ENCODE data around the gene APOBEC3B.
"Not testable (repeated sequence)": the region's sequence is repeated elsewhere in the genome, so short reads cannot be mapped to it uniquely, and the experiment has no call there.

Gene APOBEC3B

DNA sequence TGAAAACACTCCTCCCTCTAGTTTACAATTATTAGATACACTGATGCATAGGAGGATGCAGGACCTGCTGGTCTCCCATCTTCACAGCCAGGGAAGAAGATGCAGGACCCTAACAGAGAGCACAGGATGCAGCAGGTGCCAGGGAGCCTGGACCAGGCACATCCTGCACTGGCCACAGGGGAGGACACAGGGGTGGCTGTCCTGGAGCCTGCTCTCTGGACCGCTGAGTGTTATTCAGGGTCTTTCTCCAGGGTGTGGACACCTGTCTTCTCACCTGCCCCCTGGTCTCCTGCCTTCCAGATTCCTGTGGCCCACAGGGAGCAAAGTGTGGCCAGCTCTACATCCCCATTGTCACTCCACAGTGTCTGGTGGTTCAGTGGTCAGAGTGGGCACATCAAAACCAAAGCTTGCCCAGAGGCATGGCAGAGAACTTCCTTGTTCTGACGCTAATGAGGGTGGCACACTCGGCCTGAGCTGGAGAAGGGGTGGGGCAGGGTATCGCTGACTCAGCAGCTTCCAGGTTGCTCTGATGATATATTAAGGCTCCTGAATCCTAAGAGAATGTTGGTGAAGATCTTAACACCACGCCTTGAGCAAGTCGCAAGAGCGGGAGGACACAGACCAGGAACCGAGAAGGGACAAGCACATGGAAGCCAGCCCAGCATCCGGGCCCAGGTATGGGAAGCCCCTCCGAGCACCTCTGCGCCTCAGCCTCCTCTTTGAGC, 24.9 kb upstream of the APOBEC3B start, which contains the start of gene APOBEC3A:
Gene APOBEC3A (plus strand): TSS at position 564 of the 725 bp plus-strand sequence. CDS start 83 bp downstream, at position 647.
- Histone ChIP-seq H3K79me2 (ENCODE audit: insufficient read depth, low read length) (no peaks in the 10 kb centered on the region), H3K9ac (ENCODE audit: low read length) (no peak within 1 kb of the TSS), H3K4me2 (ENCODE audit: low read length) (no peak within 1 kb of the TSS), H3K27ac (ENCODE audit: low read depth, low read length, poor library complexity, severe bottlenecking) (no peak within 1 kb of the TSS), H3K27me3 (ENCODE audit: insufficient read depth, low read length) (0 out of 2 replicates have a peak, but pooled peaks cover 3% of the 10 kb centered on the region), H3K36me3 (ENCODE audit: insufficient read depth, low read length) (no peaks in the 10 kb centered on the region), H3K4me1 (ENCODE audit: insufficient read depth, low read length, severe bottlenecking) (no peaks in the 10 kb centered on the region), H3K4me3 (ENCODE audit: low read depth, low read length, poor library complexity, severe bottlenecking) (no peak within 1 kb of the TSS), H3K9me2 (ENCODE audit: low read depth, low read length) (no peaks in the 10 kb centered on the region), H2AFZ (ENCODE audit: low read length) (no peak within 1 kb of the TSS), H3K9me3 (ENCODE audit: low read length) (no peaks in the 10 kb centered on the region), H4K20me1 (ENCODE audit: insufficient read depth, low read length) (no peaks in the 10 kb centered on the region), H3F3A (ENCODE audit: insufficient read depth, low read length) (no peaks in the 10 kb centered on the region)
- TF ChIP-seq, protein P1, sequence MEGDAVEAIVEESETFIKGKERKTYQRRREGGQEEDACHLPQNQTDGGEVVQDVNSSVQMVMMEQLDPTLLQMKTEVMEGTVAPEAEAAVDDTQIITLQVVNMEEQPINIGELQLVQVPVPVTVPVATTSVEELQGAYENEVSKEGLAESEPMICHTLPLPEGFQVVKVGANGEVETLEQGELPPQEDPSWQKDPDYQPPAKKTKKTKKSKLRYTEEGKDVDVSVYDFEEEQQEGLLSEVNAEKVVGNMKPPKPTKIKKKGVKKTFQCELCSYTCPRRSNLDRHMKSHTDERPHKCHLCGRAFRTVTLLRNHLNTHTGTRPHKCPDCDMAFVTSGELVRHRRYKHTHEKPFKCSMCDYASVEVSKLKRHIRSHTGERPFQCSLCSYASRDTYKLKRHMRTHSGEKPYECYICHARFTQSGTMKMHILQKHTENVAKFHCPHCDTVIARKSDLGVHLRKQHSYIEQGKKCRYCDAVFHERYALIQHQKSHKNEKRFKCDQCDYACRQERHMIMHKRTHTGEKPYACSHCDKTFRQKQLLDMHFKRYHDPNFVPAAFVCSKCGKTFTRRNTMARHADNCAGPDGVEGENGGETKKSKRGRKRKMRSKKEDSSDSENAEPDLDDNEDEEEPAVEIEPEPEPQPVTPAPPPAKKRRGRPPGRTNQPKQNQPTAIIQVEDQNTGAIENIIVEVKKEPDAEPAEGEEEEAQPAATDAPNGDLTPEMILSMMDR (IDR thresholded peaks at IDR 0.05; ENCODE audit: low read length), result no peak
- no peak for TF ChIP-seq EZH2 (IDR thresholded peaks at IDR 0.05; ENCODE audit: borderline replicate concordance, low read length)

DNA sequence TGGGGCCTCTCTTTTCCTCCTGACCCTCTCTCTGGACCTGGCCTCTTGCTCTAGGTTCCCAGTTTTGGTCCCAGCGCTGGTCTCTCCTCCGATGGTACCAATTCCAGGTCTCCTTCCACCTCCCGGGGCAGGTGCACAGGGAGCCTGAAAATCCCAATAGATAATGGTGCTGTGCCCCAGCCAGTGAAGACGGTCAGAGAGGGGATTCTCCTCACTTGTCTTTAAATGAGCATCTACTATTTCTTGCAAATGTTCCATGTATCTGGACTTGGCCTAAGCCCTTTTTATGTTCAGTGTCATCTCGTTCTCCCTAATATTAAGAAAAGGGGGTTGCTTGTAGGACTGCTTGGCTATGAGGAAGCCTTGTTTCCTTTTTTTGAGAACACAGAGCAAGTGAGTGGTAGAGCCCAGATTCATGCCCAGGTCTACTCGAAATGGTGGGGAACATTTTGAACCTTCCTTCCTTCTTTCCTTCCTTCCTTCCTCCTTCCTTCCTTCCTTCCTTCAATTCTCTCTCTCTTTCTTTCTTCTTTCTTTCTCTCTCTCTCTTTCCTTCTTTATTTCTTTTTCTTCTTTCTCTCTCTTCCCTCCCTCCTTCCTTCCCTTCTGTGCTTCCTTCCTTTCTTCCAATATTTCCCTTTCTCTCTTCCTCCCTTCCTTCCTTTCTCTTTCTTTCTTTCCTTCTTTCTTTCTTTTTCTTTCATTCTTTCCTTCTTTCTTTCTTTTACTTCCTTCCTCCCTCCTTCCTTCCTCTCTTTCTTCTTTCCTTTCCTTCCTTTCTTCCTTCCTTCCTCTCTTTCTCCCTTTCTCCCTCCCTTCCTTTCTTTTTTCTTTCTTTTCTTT, 24.1 kb upstream of the APOBEC3B start:
- 0 out of 2 replicates have a peak, but pooled peaks cover 3% of the 10 kb centered on the region for H3K27me3 ChIP-seq (ENCODE audit: insufficient read depth, low read length)
- H3K79me2 ChIP-seq (ENCODE audit: insufficient read depth, low read length), result no peaks in the 10 kb centered on the region
- TF ChIP-seq, protein P1 (IDR thresholded peaks at IDR 0.05; ENCODE audit: low read length), result no peak
- TF ChIP-seq EZH2 (IDR thresholded peaks at IDR 0.05; ENCODE audit: borderline replicate concordance, low read length), result no peak
- H3K4me2 ChIP-seq (ENCODE audit: low read length), result no peak overlapping the region
- no peak overlapping the region for H3K9ac ChIP-seq (ENCODE audit: low read length)
- no peaks in the 10 kb centered on the region for H3K9me2 ChIP-seq (ENCODE audit: low read depth, low read length)
- no peak overlapping the region for H3K27ac ChIP-seq (ENCODE audit: low read depth, low read length, poor library complexity, severe bottlenecking)
- H3K9me3 ChIP-seq (ENCODE audit: low read length), result no peaks in the 10 kb centered on the region
- no peak overlapping the region for H2AFZ ChIP-seq (ENCODE audit: low read length)
- H4K20me1 ChIP-seq (ENCODE audit: insufficient read depth, low read length), result no peaks in the 10 kb centered on the region
- H3F3A ChIP-seq (ENCODE audit: insufficient read depth, low read length), result no peaks in the 10 kb centered on the region
- no peaks in the 10 kb centered on the region for H3K4me1 ChIP-seq (ENCODE audit: insufficient read depth, low read length, severe bottlenecking)
- H3K36me3 ChIP-seq (ENCODE audit: insufficient read depth, low read length), result no peaks in the 10 kb centered on the region
- H3K4me3 ChIP-seq (ENCODE audit: low read depth, low read length, poor library complexity, severe bottlenecking), result no peak overlapping the region

DNA sequence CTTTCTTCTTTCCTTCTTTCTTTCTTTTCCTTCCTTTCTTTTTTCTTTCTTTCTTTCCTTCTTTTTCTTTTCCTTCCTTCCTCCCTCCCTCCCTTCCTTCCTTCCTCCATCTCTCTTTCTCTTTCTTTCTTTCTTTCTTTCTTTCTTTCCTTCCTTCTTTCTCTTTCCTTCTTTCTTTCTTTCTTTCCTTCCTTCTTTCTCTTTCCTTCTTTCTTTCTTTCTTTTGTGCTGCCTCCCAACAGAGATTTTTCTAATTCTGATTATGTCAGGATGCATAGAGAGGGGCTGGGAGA, 23.6 kb upstream of the APOBEC3B start:
- not testable (repeated sequence) for H3K4me3 ChIP-seq (ENCODE audit: low read depth, low read length, poor library complexity, severe bottlenecking); H3K27me3 ChIP-seq (ENCODE audit: insufficient read depth, low read length); H3K9me2 ChIP-seq (ENCODE audit: low read depth, low read length); H3K9me3 ChIP-seq (ENCODE audit: low read length); H2AFZ ChIP-seq (ENCODE audit: low read length); H3K36me3 ChIP-seq (ENCODE audit: insufficient read depth, low read length); H3K4me1 ChIP-seq (ENCODE audit: insufficient read depth, low read length, severe bottlenecking); H3F3A ChIP-seq (ENCODE audit: insufficient read depth, low read length); H3K27ac ChIP-seq (ENCODE audit: low read depth, low read length, poor library complexity, severe bottlenecking); H3K79me2 ChIP-seq (ENCODE audit: insufficient read depth, low read length); H3K4me2 ChIP-seq (ENCODE audit: low read length); H4K20me1 ChIP-seq (ENCODE audit: insufficient read depth, low read length); H3K9ac ChIP-seq (ENCODE audit: low read length)

Measured in OCI-LY1 (cell line).